GM12874 (cell line): ENCODE data around the gene NFX1.

ENCODE experiments used
- CTCF ChIP-seq: IDR thresholded peaks from 2 replicates; pipeline ENCODE4 v1.5.1; 2011; ENCODE audit warnings: low read depth, mild to moderate bottlenecking, control low read depth, low read length, moderate library complexity; ENCODE audit not compliant: insufficient read depth

NFX1 gene

GRCh38 chr9:33294670-33295432 lies 4.5 kb downstream of the NFX1 start:
- TF ChIP-seq CTCF = no peak

- TF ChIP-seq CTCF = no peak
These were observed 5.3 kb downstream of the NFX1 start for GRCh38 chr9:33295571-33295970.

GRCh38 chr9:33297432-33297831 lies 7.1 kb downstream of the NFX1 start:
- no peak for TF ChIP-seq CTCF

- no peak for TF ChIP-seq CTCF
These were observed 10.2 kb downstream of the NFX1 start for GRCh38 chr9:33300546-33300945.

GRCh38 chr9:33304362-33304761 lies 14.0 kb downstream of the NFX1 start:
- TF ChIP-seq CTCF = no peak

GRCh38 chr9:33306037-33306436 lies 15.7 kb downstream of the NFX1 start:
- no peak for TF ChIP-seq CTCF

GRCh38 chr9:33307067-33307466 lies 16.8 kb downstream of the NFX1 start:
- TF ChIP-seq CTCF = no peak
